KMS-11 (cell line): ENCODE measurements around the gene PMPCA.
"Not testable (repeated sequence)": the region's sequence is repeated elsewhere in the genome, so short reads cannot be mapped to it uniquely, and the experiment has no call there.

Experiments used
- H2AFZ ChIP-seq: fragments of 200-600 bp; sonication (generic); 2 replicates; pipeline ENCODE4 v1.6.1; 2016; ENCODE audit warnings: antibody characterized with exemption, mixed run types, low read depth
- H3K27ac ChIP-seq: fragments of 200-600 bp; sonication (generic); 2 replicates; pipeline ENCODE4 v1.6.1; 2016; ENCODE audit warnings: mild to moderate bottlenecking, mixed run types
- H3K27me3 ChIP-seq: fragments of 200-600 bp; sonication (generic); 2 replicates; pipeline ENCODE4 v1.6.1; 2017; ENCODE audit warnings: mild to moderate bottlenecking, low read depth, mixed run types, moderate library complexity; ENCODE audit not compliant: insufficient read depth
- H3K36me3 ChIP-seq: fragments of 200-600 bp; sonication (generic); 2 replicates; pipeline ENCODE4 v1.6.1; 2017; ENCODE audit warnings: mild to moderate bottlenecking, mixed run types; ENCODE audit not compliant: insufficient read depth
- H3K4me1 ChIP-seq: fragments of 200-600 bp; sonication (generic); 2 replicates; pipeline ENCODE4 v1.6.1; 2016; ENCODE audit warnings: mild to moderate bottlenecking, low read depth, mixed run types; ENCODE audit not compliant: poor library complexity, severe bottlenecking
- H3K4me2 ChIP-seq: fragments of 200-600 bp; sonication (generic); 2 replicates; pipeline ENCODE4 v1.7.0; 2016; ENCODE audit warnings: mild to moderate bottlenecking, mixed run types
- H3K4me3 ChIP-seq: fragments of 200-600 bp; sonication (generic); IDR thresholded peaks from 2 replicates; pipeline ENCODE4 v1.6.1; 2017; ENCODE audit warnings: low read depth, low read length, mixed read lengths; ENCODE audit not compliant: insufficient read depth
- H3K79me2 ChIP-seq: fragments of 200-600 bp; sonication (generic); 2 replicates; pipeline ENCODE4 v1.6.1; 2016; ENCODE audit warnings: low read depth, mixed run types; ENCODE audit not compliant: insufficient read depth
- H3K9ac ChIP-seq: fragments of 200-600 bp; sonication (generic); 2 replicates; pipeline ENCODE4 v1.6.1; 2016; ENCODE audit warnings: mild to moderate bottlenecking, mixed run types
- H4K20me1 ChIP-seq: fragments of 200-600 bp; sonication (generic); 2 replicates; pipeline ENCODE4 v1.6.1; 2016; ENCODE audit warnings: mild to moderate bottlenecking, mixed run types; ENCODE audit not compliant: insufficient read depth
- TF ChIP-seq, protein P1 (sequence below): fragments of 200-600 bp; sonication (generic); conservative IDR thresholded peaks from 2 replicates; pipeline ENCODE4 v1.6.1; 2017; ENCODE audit warnings: low read depth, mild to moderate bottlenecking, antibody characterized with exemption, low read length, moderate library complexity, mixed read lengths

The PMPCA gene

DNA sequence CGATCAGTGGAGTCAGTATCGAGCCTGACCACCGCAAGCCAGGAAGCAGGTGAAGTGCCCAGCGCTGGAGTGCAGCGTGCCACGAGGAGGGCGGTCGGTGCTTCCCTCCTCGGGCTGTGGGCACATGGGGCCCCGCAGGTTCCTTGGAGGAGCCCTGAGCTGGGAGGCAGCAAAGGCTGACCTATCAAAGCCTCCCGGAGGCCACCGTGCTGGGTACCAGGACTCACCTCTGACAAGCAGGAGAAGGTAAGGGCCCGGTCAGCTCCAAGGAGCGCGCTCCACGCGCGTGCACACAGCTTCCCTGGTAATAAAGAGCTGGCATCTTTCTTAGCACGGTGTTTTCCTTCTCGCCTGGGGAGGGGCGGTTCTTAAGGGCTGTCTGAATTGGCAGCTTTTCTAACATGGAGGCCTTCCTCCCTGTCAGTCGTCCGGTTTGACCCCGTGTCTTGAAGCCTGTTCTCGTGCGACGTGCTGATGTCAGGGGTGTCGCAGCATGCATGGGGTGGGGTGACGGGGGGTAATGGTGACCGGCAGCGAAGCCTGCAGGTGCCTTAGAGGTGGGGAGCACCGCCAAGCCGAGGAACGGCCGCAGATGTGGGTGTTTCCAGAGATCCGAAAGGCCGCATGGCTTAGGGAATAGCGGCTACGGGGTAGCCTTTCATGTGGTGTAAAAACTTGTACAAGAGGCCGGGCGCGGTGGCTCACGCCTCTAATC is 13.1 kb downstream of the PMPCA start:
- H2AFZ ChIP-seq = no peak overlapping the region
- H3K4me1 ChIP-seq = no peaks in the 10 kb centered on the region
- H3K27ac ChIP-seq = no peak overlapping the region
- no peak overlapping the region for H3K9ac ChIP-seq
- no peak overlapping the region for H3K4me3 ChIP-seq
- TF ChIP-seq, protein P1, sequence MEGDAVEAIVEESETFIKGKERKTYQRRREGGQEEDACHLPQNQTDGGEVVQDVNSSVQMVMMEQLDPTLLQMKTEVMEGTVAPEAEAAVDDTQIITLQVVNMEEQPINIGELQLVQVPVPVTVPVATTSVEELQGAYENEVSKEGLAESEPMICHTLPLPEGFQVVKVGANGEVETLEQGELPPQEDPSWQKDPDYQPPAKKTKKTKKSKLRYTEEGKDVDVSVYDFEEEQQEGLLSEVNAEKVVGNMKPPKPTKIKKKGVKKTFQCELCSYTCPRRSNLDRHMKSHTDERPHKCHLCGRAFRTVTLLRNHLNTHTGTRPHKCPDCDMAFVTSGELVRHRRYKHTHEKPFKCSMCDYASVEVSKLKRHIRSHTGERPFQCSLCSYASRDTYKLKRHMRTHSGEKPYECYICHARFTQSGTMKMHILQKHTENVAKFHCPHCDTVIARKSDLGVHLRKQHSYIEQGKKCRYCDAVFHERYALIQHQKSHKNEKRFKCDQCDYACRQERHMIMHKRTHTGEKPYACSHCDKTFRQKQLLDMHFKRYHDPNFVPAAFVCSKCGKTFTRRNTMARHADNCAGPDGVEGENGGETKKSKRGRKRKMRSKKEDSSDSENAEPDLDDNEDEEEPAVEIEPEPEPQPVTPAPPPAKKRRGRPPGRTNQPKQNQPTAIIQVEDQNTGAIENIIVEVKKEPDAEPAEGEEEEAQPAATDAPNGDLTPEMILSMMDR = no peak
- H3K27me3 ChIP-seq = no peaks in the 10 kb centered on the region
- H3K36me3 ChIP-seq = 0 out of 2 replicates have a peak, but pooled peaks cover 4% of the 10 kb centered on the region
- H3K4me2 ChIP-seq = no peak overlapping the region
- H4K20me1 ChIP-seq = no peaks in the 10 kb centered on the region
- H3K79me2 ChIP-seq = no peaks in the 10 kb centered on the region

DNA sequence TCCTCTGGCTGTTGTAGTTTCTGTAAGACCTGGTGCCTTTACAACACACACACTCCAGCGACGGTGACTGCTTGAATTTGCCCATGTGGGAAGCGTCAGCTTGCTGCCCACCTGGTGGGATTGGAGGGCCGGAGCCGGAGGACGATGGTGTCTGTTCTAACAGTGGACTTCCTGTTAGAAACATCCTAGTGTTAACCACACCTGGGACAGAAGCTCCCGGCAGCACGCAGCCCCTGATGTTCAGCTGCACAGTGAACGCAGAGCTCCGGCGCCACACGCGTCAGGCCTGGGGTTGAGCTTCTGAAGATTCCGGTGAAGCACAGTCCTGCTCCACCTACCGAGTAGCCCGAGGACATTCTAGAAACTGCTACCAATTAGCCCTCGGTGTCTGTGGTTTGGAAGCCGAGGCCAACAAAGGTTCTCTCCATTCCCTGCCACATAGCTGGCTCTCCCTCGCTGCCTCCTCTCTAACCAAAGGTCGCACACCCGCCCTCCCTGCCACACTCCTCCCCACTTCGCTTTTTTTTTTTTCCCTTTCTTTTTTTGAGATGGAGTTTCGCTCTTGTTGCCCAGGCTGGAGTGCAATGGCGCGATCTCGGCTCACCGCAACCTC is 14.4 kb downstream of the PMPCA start:
- H3K9ac ChIP-seq = no peak overlapping the region
- H3K27me3 ChIP-seq = no peaks in the 10 kb centered on the region
- TF ChIP-seq, protein P1 = no peak
- no peak overlapping the region for H2AFZ ChIP-seq
- H3K4me3 ChIP-seq = no peak overlapping the region
- H3K4me1 ChIP-seq = no peaks in the 10 kb centered on the region
- 0 out of 2 replicates have a peak, but pooled peaks cover 4% of the 10 kb centered on the region for H3K36me3 ChIP-seq
- H3K79me2 ChIP-seq = no peaks in the 10 kb centered on the region
- H3K27ac ChIP-seq = no peak overlapping the region
- no peak overlapping the region for H3K4me2 ChIP-seq
- no peaks in the 10 kb centered on the region for H4K20me1 ChIP-seq

DNA sequence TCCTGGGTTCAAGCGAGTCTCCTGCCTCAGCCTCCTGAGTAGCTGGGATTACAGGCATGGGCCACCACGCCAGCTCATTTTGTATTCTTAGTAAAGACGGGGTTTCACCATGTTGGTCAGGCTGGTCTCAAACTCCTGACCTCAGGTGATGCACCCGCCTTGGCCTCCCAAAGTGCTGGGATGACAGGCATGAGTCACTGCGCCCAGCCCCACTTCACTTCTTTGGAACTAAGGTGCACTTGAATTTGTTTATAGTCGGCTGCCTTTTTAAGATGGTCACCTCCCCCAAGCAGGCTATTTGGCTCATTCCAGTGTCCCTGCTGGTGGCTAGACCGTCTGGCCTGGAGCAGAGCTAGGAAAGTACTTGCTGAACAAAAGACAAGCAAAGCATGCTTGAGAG is 14.9 kb downstream of the PMPCA start:
- not testable (repeated sequence) for H3K9ac ChIP-seq, H3K27ac ChIP-seq, H3K4me1 ChIP-seq, H3K4me2 ChIP-seq, H3K27me3 ChIP-seq, H4K20me1 ChIP-seq, H3K36me3 ChIP-seq, H3K4me3 ChIP-seq, H3K79me2 ChIP-seq, H2AFZ ChIP-seq

DNA sequence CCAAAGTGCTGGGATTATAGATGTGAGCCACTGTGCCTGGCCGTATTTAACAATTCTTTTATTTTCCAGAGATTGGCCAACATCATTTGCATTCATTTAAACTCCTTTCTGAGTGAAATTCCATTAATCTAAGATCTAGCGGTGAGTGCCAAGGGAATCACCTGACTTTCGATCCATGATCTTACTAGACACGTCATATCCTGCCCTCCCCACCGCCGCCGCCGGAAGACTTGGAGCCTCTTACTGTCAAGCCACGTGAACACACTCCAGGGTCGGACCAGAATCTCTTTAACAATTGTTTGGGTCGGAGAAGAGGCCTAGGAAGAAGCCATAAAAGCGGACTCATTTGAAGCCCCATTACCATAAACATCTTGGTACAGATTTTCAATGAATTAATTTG is 16.3 kb downstream of the PMPCA start:
- H3K27me3 ChIP-seq = no peaks in the 10 kb centered on the region
- 0 out of 2 replicates have a peak, but pooled peaks cover 4% of the 10 kb centered on the region for H3K36me3 ChIP-seq
- no peaks in the 10 kb centered on the region for H3K79me2 ChIP-seq
- H4K20me1 ChIP-seq = no peaks in the 10 kb centered on the region
- no peaks in the 10 kb centered on the region for H3K4me1 ChIP-seq
- no peak overlapping the region for H3K9ac ChIP-seq
- no peak overlapping the region for H3K27ac ChIP-seq
- no peak overlapping the region for H3K4me2 ChIP-seq
- no peak overlapping the region for H2AFZ ChIP-seq
- TF ChIP-seq, protein P1 = no peak
- no peak overlapping the region for H3K4me3 ChIP-seq

DNA sequence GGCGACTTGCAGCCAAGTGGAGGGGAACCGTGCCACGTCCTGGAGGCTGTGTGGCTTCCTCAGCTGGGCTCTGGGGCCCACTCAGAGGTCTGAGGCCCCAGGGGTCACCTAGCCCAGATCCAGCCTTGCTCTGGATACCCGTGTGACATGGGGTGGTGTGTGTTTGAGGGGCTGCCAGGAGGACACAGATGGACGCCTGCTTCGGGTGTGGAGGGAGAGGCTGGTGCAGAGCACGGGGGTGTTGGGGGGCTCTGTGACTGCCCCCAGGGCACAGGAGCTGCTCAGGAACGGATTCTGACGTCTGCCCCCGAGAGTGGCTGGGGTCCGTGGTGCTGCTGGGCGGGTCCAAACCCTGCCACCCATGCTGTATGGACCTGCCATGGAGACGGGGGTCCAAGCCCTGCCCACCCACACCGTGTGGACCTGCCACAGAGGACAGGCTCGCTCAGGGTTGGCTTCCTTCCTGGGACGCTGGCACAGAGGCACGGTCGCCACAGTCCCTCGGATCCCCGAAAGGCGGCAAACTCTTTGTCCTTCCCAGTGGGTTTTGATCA is 18.7 kb downstream of the PMPCA start:
- Histone ChIP-seq H2AFZ (no peak overlapping the region), H3K27ac (no peak overlapping the region), H3K4me1 (no peaks in the 10 kb centered on the region), H3K9ac (no peak overlapping the region), H3K4me3 (no peak overlapping the region), H3K27me3 (no peaks in the 10 kb centered on the region), H4K20me1 (no peaks in the 10 kb centered on the region), H3K36me3 (no peaks in the 10 kb centered on the region), H3K4me2 (no peak overlapping the region), H3K79me2 (no peaks in the 10 kb centered on the region)
- TF ChIP-seq, protein P1 = no peak
